ENCODE data around the gene VSIG10.
A peak's percentile ranks its signal among the peaks of the same experiment; 100 is the strongest.

The VSIG10 gene

DNA sequence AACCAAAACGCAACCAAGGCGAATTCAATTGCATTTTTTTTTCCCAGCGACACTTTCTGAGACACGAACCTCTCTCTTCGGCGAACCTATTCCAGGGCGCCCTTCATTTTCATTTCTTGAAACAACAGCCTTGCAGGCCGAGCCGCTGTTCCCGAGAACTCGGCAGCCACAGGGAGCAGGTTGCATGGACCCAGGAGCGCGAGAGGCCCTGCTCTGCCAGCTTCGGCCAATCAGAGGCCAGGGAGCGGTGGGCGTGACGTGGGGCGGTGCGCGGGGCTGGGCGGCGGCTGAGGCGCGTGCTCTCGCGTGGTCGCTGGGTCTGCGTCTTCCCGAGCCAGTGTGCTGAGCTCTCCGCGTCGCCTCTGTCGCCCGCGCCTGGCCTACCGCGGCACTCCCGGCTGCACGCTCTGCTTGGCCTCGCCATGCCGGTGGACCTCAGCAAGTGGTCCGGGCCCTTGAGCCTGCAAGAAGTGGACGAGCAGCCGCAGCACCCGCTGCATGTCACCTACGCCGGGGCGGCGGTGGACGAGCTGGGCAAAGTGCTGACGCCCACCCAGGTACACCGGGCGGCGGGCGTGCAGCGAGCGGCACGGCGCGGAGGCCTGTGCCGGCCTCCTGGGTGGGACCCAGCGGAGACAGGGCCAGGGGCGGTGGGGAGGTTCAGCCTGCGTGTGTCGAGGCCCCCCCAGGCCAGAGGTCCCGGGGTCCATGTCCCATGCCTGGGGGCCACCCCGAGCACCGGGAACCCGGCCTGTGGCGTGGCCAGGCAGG, 32.2 kb upstream of the VSIG10 start, which contains the start of gene PEBP1 (continued):
- TF ChIP-seq, protein P1, sequence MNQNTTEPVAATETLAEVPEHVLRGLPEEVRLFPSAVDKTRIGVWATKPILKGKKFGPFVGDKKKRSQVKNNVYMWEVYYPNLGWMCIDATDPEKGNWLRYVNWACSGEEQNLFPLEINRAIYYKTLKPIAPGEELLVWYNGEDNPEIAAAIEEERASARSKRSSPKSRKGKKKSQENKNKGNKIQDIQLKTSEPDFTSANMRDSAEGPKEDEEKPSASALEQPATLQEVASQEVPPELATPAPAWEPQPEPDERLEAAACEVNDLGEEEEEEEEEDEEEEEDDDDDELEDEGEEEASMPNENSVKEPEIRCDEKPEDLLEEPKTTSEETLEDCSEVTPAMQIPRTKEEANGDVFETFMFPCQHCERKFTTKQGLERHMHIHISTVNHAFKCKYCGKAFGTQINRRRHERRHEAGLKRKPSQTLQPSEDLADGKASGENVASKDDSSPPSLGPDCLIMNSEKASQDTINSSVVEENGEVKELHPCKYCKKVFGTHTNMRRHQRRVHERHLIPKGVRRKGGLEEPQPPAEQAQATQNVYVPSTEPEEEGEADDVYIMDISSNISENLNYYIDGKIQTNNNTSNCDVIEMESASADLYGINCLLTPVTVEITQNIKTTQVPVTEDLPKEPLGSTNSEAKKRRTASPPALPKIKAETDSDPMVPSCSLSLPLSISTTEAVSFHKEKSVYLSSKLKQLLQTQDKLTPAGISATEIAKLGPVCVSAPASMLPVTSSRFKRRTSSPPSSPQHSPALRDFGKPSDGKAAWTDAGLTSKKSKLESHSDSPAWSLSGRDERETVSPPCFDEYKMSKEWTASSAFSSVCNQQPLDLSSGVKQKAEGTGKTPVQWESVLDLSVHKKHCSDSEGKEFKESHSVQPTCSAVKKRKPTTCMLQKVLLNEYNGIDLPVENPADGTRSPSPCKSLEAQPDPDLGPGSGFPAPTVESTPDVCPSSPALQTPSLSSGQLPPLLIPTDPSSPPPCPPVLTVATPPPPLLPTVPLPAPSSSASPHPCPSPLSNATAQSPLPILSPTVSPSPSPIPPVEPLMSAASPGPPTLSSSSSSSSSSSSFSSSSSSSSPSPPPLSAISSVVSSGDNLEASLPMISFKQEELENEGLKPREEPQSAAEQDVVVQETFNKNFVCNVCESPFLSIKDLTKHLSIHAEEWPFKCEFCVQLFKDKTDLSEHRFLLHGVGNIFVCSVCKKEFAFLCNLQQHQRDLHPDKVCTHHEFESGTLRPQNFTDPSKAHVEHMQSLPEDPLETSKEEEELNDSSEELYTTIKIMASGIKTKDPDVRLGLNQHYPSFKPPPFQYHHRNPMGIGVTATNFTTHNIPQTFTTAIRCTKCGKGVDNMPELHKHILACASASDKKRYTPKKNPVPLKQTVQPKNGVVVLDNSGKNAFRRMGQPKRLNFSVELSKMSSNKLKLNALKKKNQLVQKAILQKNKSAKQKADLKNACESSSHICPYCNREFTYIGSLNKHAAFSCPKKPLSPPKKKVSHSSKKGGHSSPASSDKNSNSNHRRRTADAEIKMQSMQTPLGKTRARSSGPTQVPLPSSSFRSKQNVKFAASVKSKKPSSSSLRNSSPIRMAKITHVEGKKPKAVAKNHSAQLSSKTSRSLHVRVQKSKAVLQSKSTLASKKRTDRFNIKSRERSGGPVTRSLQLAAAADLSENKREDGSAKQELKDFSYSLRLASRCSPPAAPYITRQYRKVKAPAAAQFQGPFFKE (tag by site-specific recombination; IDR thresholded peaks at IDR 0.05; ENCODE audit: borderline replicate concordance), result no peak
- TF ChIP-seq ZNF561 (tag by site-specific recombination; IDR thresholded peaks at IDR 0.05; ENCODE audit: borderline replicate concordance), result no peak
- TF ChIP-seq, protein P2, sequence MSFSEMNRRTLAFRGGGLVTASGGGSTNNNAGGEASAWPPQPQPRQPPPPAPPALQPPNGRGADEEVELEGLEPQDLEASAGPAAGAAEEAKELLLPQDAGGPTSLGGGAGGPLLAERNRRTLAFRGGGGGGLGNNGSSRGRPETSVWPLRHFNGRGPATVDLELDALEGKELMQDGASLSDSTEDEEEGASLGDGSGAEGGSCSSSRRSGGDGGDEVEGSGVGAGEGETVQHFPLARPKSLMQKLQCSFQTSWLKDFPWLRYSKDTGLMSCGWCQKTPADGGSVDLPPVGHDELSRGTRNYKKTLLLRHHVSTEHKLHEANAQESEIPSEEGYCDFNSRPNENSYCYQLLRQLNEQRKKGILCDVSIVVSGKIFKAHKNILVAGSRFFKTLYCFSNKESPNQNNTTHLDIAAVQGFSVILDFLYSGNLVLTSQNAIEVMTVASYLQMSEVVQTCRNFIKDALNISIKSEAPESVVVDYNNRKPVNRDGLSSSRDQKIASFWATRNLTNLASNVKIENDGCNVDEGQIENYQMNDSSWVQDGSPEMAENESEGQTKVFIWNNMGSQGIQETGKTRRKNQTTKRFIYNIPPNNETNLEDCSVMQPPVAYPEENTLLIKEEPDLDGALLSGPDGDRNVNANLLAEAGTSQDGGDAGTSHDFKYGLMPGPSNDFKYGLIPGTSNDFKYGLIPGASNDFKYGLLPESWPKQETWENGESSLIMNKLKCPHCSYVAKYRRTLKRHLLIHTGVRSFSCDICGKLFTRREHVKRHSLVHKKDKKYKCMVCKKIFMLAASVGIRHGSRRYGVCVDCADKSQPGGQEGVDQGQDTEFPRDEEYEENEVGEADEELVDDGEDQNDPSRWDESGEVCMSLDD (tag by site-specific recombination; IDR thresholded peaks at IDR 0.05), result 0 out of 2 replicates have a peak, but pooled peaks have one; percentile 41
- TF ChIP-seq, protein P3, sequence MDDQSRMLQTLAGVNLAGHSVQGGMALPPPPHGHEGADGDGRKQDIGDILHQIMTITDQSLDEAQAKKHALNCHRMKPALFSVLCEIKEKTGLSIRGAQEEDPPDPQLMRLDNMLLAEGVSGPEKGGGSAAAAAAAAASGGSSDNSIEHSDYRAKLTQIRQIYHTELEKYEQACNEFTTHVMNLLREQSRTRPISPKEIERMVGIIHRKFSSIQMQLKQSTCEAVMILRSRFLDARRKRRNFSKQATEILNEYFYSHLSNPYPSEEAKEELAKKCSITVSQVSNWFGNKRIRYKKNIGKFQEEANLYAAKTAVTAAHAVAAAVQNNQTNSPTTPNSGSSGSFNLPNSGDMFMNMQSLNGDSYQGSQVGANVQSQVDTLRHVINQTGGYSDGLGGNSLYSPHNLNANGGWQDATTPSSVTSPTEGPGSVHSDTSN (CRISPR knock-in tag; IDR thresholded peaks at IDR 0.05), result peak; percentile 85
- TF ChIP-seq, protein P4, sequence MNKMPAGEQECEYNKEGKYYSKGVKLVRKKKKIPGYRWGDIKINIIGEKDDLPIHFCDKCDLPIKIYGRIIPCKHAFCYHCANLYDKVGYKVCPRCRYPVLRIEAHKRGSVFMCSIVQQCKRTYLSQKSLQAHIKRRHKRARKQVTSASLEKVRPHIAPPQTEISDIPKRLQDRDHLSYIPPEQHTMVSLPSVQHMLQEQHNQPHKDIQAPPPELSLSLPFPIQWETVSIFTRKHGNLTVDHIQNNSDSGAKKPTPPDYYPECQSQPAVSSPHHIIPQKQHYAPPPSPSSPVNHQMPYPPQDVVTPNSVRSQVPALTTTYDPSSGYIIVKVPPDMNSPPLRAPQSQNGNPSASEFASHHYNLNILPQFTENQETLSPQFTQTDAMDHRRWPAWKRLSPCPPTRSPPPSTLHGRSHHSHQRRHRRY (tag by site-specific recombination; IDR thresholded peaks at IDR 0.05), result no peak
- TF ChIP-seq GLI4 (tag by site-specific recombination; IDR thresholded peaks at IDR 0.05), result peak; percentile 42; the same call in 1 of the 2 replicates
- no peak for TF ChIP-seq ZNF596 (tag by site-specific recombination; IDR thresholded peaks at IDR 0.05)
- TF ChIP-seq ZNF473 (tag by site-specific recombination; IDR thresholded peaks at IDR 0.05), result no peak
- TF ChIP-seq SCRT2 (tag by site-specific recombination; IDR thresholded peaks at IDR 0.05), result no peak; the same call in 1 of the 2 replicates
- no peak for TF ChIP-seq HOXC10 (CRISPR knock-in tag; IDR thresholded peaks at IDR 0.05)
- TF ChIP-seq ZNF175 (tag by site-specific recombination; IDR thresholded peaks at IDR 0.05), result no peak
- TF ChIP-seq ZBTB17 (tag by site-specific recombination; IDR thresholded peaks at IDR 0.05), result peak; percentile 98
- no peak for TF ChIP-seq ZNF112 (tag by site-specific recombination; IDR thresholded peaks at IDR 0.05)
- TF ChIP-seq, protein P5, sequence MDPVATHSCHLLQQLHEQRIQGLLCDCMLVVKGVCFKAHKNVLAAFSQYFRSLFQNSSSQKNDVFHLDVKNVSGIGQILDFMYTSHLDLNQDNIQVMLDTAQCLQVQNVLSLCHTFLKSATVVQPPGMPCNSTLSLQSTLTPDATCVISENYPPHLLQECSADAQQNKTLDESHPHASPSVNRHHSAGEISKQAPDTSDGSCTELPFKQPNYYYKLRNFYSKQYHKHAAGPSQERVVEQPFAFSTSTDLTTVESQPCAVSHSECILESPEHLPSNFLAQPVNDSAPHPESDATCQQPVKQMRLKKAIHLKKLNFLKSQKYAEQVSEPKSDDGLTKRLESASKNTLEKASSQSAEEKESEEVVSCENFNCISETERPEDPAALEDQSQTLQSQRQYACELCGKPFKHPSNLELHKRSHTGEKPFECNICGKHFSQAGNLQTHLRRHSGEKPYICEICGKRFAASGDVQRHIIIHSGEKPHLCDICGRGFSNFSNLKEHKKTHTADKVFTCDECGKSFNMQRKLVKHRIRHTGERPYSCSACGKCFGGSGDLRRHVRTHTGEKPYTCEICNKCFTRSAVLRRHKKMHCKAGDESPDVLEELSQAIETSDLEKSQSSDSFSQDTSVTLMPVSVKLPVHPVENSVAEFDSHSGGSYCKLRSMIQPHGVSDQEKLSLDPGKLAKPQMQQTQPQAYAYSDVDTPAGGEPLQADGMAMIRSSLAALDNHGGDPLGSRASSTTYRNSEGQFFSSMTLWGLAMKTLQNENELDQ (tag by site-specific recombination; IDR thresholded peaks at IDR 0.05; ENCODE audit: low read depth), result no peak
- peak; percentile 96 for TF ChIP-seq ZNF335 (tag by site-specific recombination; conservative IDR thresholded peaks at IDR 0.05)
- no peak for TF ChIP-seq ZNF658 (tag by site-specific recombination; IDR thresholded peaks at IDR 0.05)
- TF ChIP-seq GLIS1 (tag by site-specific recombination; IDR thresholded peaks at IDR 0.05), result peak; percentile 44
- TF ChIP-seq ZBTB20 (tag by site-specific recombination; IDR thresholded peaks at IDR 0.05), result peak; percentile 81
- TF ChIP-seq ZNF776 (tag by site-specific recombination; IDR thresholded peaks at IDR 0.05; ENCODE audit: borderline replicate concordance), result no peak
- no peak for TF ChIP-seq ZNF266 (tag by site-specific recombination; IDR thresholded peaks at IDR 0.05; ENCODE audit: low read depth)
- no peak for TF ChIP-seq ZNF792 (tag by site-specific recombination; IDR thresholded peaks at IDR 0.05)
- no peak for TF ChIP-seq ZNF768 (tag by site-specific recombination; IDR thresholded peaks at IDR 0.05)
- 0 out of 2 replicates have a peak, but pooled peaks have one; percentile 26 for TF ChIP-seq MYNN (tag by site-specific recombination; IDR thresholded peaks at IDR 0.05; ENCODE audit: borderline replicate concordance)
- TF ChIP-seq, protein P6, sequence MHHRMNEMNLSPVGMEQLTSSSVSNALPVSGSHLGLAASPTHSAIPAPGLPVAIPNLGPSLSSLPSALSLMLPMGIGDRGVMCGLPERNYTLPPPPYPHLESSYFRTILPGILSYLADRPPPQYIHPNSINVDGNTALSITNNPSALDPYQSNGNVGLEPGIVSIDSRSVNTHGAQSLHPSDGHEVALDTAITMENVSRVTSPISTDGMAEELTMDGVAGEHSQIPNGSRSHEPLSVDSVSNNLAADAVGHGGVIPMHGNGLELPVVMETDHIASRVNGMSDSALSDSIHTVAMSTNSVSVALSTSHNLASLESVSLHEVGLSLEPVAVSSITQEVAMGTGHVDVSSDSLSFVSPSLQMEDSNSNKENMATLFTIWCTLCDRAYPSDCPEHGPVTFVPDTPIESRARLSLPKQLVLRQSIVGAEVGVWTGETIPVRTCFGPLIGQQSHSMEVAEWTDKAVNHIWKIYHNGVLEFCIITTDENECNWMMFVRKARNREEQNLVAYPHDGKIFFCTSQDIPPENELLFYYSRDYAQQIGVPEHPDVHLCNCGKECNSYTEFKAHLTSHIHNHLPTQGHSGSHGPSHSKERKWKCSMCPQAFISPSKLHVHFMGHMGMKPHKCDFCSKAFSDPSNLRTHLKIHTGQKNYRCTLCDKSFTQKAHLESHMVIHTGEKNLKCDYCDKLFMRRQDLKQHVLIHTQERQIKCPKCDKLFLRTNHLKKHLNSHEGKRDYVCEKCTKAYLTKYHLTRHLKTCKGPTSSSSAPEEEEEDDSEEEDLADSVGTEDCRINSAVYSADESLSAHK (tag by site-specific recombination; IDR thresholded peaks at IDR 0.05), result no peak
